Stimulated activated CD4-positive, alpha-beta T cell treated with anti-CD3 and anti-CD28 coated beads, Interleukin-2, amount 100 ng/mL, for 4 hours (primary cell): ENCODE results near the gene ADH1A.
"Not testable (repeated sequence)": the region's sequence is repeated elsewhere in the genome, so short reads cannot be mapped to it uniquely, and the experiment has no call there.

Source experiments
- DNase-seq: peaks from one replicate; pipeline ENCODE4 v3.0.0-alpha.2; 2020; ENCODE audit warnings: low read depth

The ADH1A gene

GRCh38 chr4:99290848-99291786, at the start of gene ADH1A:
Gene ADH1A, minus strand, starts transcription at chr4:99290985. Its CDS starts 71 bp downstream, at chr4:99290914.
- no peak for DNase-seq

DNA sequence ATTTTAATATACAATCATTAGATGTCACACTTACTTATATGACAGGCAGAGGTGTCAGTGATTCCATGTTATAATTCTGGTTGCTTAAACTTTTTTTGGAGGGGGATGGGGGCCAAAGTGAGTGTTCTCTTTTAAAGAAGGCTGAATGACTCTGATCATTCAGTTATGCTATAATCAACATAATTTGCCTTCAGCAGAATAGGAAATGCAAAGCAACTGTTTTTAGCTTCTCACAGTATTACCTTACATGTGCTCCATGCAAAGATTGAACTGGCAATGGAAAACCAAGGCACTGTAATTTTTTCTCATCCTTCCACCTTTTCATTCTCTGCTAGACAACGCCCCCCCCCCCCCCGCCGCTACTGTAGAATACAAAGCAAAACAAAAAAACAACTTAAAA, 48.4 kb upstream of the ADH1A start:
- DNase-seq = no peak

DNA sequence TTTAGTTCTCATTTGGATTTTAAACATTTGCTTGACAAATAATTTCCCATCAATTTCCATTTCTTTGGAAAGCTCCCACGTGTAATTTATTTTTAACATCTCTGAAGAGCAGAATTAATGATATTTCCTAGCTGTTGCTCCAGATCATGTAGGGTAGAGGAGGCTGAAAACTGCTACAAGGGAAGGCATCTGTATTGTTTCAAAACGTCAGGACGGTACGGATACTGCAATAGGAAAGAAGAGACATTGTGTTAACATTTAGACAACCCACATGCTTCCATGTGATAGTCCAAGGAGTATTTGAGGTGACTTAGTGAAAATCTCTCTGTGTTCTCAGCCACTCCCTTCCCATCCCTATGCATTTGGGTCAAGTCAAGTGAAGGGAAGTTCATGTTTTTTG, 45.8 kb upstream of the ADH1A start:
- DNase-seq = no peak

GRCh38 chr4:99334880-99335279, 44.1 kb upstream of the ADH1A start:
- DNase-seq = no peak

DNA sequence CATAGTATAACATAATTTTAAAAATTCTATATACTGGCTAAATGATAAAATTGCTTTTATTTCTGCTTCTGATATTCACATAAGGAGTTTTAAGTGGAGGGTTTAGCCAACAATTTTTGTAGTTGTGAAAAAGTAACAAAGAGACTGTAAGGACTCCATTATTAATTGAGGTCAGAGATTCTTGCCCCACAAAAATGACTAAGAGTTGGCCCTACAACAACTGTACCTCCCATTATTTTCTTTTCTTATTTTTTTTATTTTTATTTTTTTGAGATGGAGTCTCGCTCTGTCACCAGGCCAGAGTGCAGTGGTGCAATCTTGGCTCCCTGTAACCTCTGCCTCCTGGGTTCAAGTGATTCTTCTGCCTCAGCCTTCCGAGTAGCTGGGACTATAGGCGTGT, 39.9 kb upstream of the ADH1A start:
- DNase-seq = no peak

DNA sequence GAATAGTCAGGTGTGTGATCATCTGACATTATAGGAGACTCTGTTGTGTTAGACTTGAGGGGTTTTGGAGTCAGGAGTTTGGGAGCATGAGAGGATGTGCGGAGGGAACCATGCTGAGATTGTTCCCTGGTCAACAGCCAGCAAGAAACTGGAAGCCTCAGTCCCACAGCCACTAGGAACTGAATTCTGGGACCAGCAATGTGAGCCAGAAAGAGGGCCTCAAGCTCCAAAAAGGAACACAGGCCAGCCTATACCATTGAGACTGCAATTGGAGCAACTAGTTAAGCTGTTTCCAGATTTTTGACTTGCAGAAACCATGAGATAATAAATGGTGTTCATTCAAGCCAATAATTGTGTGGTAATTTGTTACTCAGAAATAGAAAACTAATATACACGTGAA, 39.1 kb upstream of the ADH1A start:
- DNase-seq = no peak

DNA sequence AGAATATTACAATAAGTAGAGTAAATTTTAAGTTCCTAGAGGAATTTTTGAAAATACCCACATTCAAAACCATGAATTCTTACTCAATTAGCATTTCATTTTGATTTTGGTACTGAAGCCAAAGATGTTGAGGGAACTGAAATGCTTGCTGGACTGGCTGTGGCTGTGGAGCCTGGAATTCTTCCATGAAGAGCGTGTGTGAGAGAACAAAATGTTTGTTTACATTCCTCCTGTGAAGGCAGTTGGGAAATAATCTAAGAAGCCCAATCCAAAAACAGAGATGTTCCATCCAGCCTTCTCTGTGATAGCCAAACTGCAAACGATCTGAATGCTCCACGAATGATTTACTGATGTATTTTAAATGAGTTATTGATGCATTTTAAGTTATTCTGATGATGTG, 34.2 kb upstream of the ADH1A start:
- no peak for DNase-seq

- DNase-seq = no peak
These were observed 33.6 kb upstream of the ADH1A start for GRCh38 chr4:99324361-99324760.

DNA sequence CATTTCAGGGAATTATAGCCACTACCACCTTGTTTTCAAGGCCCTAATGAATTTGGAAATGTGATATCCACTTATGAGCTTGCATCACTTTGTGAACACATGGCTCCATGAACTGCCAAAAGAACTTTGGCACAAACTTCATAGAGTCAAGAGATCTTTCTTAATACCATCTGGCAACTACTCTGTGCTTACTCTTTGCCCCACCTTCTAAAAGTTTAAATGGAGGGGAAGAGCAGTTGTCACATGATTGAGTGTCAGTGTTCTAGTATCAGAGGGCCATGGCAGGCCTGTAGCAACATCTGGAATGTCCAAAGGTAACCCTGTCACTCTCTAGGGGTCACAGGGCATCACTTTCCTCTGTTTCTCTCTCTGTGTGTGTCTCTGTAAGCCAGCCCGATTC, 33.0 kb upstream of the ADH1A start:
- no peak for DNase-seq

- DNase-seq = no peak
These were observed 30.7 kb upstream of the ADH1A start, which contains the start of gene ADH1B for GRCh38 chr4:99321241-99322191. Gene ADH1B, minus strand, starts transcription at chr4:99321401. Its CDS starts 70 bp downstream, at chr4:99321331.

- not testable (repeated sequence) for DNase-seq
These were observed 27.0 kb upstream of the ADH1A start for GRCh38 chr4:99317811-99318210.

DNA sequence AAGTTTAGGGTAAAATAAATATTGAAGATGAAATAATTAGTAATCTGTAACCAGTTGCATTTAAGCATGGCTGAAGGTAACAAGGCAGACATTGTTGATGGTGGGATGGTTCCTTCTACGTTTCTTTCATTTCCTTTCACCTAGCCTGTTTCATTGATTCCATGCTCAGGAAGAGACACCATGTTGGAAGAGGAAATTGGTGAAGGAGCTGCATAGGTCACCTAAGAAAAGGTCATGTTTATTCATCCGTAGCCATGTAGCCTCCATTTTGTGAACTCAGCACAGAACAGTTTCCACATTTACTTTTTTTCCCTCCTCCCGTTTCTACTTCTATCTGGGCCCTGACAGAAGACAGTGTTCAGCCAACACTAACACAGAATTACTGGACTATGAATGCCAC, 26.6 kb upstream of the ADH1A start:
- no peak for DNase-seq

GRCh38 chr4:99315839-99316238, 25.1 kb upstream of the ADH1A start:
- no peak for DNase-seq

GRCh38 chr4:99314211-99314610, 23.4 kb upstream of the ADH1A start:
- no peak for DNase-seq

DNA sequence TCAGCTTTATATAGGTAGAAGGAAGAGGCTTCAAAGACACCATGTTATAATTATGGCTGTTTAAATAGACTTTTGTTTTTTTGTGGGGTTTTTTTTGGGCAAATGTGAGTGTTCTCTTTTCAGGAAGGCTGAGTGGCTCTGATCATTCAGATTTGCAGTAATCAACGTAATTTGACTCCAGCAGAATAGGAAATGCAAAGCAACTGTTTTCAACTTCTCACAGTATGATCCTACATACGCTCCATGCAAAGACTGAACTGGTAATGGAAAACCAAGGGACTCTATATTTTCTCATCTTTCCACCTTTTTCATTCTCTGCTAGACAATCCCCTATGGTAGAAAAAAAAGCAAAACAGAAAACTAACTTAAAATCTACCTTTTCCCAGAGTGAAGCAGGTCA, 19.6 kb upstream of the ADH1A start:
- no peak for DNase-seq

DNA sequence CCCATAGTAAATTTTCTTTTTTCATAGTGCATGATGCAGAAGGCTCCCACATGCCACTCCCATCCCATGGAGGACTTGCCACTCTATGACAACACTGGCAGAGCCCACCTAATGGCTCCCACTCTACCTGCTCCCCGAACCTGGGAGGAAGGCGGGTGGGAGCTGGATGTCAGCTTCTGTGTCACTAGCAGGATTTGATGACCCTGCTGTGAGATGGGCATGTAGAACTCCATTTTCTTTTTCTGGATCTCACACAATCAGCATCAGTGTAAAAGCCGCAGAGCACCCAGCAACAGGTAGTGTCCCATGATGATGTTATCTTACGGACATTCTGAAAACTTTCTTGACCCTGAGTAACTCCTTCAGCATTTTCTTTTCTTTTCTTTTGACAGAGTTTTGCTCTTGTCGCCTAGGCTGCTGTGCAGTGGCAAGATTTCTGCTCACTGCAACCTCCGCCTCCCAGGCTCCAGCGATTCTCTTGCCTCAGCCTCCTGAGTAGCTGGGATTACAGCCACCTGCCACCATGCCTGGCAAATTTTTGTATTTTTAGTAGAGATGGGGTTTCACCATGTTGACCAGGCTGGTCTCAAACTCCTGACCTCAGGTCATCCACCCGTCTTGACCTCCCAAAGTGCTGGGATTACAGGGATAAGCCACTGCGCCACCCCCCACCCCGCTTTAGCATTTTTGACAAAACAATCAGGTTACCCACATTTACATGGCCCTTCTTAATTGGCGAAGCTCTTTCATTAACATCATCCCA, 15.0 kb upstream of the ADH1A start:
- no peak for DNase-seq

DNA sequence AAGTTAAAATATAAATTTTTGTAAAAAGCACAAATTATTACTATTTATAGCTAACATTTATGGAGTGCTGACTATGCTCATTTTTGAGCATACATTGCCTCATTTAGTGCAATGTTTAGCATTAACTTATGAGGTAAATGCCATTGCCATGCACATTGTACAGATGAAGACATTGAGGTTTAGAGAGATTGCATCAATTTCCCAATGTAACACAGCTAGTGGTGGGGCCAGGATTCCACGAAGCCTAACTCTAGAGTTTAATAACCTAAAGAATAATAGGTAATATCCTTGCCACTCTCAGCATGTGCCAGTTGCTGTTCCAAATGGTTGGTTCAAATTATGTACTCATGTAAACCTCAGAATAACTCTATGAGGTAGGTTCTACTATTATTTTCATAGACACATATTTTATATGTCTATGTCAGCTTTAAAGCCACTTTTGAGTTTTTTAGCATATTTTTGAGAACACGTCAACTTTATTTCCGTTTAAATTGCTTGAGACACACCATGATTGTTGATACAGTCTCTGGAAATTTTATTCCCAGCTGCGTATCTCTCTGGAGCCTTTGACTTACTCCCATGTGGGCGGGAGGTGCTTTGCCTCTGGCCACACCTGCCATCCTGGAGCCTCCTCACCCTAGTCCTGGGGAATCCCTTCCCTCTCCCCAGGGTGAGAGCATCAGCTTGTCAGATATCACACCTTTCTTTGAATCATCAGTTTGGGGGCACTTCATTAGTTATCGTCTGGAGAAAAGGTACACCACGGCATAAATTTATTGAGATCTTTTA, 10.8 kb upstream of the ADH1A start:
- DNase-seq = no peak

DNA sequence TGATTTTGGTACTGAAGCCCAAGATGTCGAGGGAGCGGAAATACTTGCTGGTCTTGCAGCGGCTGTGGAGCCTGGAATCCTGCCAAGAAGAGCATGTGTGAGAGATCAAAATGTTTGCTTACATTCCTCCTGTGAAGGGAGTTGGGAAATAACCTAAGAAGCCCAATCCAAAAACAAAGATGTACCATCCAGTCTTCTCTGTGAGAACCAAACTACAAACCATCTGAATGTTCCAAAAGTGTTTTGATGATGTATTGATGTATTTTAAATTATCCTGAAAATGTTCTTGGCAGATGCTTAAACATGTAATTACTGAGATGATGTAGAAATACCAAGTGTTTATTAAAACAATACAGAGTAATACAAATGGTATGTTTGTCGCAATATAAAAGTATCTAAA, 10.1 kb upstream of the ADH1A start:
- DNase-seq = no peak

DNA sequence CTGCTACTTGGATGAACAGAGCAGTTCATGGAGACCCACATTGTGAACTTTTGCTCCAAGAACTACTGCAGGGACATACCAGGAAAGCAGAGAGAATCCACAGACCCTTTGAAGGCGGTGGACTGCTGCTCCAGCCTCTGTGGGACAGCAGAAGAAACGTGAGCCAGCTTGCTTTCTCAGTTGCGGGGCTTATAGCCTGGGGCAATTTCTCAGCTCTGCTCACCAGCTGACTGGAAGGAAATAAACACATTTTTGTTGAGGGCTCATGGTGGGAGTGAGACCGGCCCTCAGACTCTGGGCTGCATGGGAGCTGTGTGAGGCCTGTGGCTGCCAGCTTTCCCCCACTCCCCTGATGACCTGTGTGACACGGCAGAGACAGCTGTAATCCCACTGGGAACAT, 2.6 kb upstream of the ADH1A start:
- DNase-seq = no peak

DNA sequence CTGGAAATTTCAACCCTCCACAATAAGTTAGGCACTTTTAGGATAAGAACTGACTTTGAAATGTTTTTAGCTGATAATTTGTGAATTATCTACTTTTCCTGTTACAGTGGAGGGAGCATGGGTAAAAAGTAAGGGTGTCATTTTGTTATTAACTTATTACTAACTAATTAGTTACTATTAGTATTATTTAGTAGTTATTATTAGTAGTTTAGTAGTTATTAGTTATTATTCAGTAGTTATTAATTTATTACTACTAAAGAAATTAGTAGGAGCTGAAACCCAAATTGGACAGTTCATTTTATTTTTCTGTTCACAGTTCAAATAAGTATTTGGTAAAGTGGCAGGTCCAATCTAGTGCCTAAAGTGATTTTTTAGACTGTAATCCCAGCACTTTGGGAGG, 5.4 kb downstream of the ADH1A start:
- no peak for DNase-seq

DNA sequence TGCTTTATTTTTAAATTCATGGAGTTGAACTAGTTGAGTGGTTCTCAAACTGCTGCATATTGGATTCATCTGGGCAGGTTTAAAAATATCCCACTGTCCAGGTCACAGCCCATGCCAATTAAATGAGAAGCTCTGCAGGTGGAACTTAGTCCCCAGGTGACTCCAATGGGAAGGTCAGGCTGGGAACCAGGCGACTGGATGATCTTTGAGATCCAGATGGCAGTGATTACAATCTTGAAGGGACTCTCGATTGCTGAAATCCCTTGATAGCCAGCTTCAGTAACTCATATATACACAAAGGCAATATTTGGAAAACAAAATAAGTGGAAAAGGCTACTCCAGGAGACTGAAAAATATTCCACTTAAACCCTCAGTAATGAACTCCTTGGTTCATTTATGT, 8.1 kb downstream of the ADH1A start:
- no peak for DNase-seq
